ENCODE measurements around the gene YAF2. TPM values are rescaled to one million over a fixed set of nuclear protein-coding genes. Genes with fewer than 3 reads are reported as not detected.

The YAF2 gene
- total and polyA plus RNA-seq, 2 of the 13 experiments (the other 11 are each of a cell fraction or from before 2014, with no cell fraction given) = 8.4 to 11.7 TPM

DNA sequence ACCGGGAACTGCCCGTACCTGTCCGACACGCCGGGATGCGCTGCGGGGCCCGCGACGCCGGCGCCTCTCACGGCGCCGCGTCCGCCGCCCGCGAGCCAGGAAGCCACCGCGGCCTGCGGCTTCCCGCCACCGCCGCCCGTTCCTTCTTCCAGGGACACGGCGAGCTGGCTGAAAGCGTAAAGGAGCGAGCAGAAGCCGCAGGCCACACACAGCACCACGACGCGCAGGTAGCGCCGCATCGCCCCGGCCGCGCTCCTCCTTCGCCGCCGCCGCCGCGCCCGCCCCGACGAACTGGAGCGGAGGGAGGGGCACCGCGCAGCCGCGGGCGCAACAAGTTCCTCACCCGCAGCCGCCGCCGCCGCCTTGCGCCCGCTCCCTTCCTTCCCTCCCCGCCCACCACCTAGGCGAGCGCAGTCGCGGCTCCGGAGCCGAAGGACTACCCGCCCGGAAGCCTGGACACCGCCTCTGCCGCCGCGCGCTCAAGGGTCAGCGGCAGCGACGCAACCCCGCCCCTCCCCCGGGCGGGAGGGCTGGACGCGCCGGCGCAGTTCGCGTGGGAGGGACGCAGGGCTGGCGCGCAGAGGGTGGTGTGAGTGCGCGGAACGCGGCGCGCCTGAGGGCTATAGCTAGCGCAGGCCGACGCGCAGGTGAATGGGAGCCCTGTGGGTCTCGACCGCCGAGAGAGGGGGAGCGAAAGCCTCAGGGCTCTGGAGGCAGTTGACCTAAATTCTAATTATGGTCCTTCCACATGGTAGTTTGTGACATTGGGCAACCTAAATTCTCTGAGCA, 93.4 kb downstream of the YAF2 start, which contains the start of gene GXYLT1 (continued):
- TF ChIP-seq ZNF556 (CRISPR knock-in tag; IDR thresholded peaks at IDR 0.05; ENCODE audit: borderline replicate concordance) = peak; percentile 79
- TF ChIP-seq, protein P1, sequence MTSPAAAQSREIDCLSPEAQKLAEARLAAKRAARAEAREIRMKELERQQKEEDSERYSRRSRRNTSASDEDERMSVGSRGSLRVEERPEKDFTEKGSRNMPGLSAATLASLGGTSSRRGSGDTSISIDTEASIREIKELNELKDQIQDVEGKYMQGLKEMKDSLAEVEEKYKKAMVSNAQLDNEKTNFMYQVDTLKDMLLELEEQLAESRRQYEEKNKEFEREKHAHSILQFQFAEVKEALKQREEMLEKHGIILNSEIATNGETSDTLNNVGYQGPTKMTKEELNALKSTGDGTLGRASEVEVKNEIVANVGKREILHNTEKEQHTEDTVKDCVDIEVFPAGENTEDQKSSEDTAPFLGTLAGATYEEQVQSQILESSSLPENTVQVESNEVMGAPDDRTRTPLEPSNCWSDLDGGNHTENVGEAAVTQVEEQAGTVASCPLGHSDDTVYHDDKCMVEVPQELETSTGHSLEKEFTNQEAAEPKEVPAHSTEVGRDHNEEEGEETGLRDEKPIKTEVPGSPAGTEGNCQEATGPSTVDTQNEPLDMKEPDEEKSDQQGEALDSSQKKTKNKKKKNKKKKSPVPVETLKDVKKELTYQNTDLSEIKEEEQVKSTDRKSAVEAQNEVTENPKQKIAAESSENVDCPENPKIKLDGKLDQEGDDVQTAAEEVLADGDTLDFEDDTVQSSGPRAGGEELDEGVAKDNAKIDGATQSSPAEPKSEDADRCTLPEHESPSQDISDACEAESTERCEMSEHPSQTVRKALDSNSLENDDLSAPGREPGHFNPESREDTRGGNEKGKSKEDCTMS (CRISPR knock-in tag; conservative IDR thresholded peaks at IDR 0.05) = no peak
- 0 out of 2 replicates have a peak, but pooled peaks have one; percentile 48 for TF ChIP-seq KLF13 (CRISPR knock-in tag; IDR thresholded peaks at IDR 0.05)
- no peak for TF ChIP-seq SMAD3 (CRISPR knock-in tag; IDR thresholded peaks at IDR 0.05)
- TF ChIP-seq, protein P2, sequence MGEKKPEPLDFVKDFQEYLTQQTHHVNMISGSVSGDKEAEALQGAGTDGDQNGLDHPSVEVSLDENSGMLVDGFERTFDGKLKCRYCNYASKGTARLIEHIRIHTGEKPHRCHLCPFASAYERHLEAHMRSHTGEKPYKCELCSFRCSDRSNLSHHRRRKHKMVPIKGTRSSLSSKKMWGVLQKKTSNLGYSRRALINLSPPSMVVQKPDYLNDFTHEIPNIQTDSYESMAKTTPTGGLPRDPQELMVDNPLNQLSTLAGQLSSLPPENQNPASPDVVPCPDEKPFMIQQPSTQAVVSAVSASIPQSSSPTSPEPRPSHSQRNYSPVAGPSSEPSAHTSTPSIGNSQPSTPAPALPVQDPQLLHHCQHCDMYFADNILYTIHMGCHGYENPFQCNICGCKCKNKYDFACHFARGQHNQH (CRISPR knock-in tag; IDR thresholded peaks at IDR 0.05) = peak; percentile 64; the same call in 1 of the 2 replicates
- TF ChIP-seq RARA (CRISPR knock-in tag; IDR thresholded peaks at IDR 0.05) = peak; percentile 74
- peak; percentile 34; the same call in 1 of the 2 replicates for TF ChIP-seq ZZZ3 (CRISPR knock-in tag; IDR thresholded peaks at IDR 0.05; ENCODE audit: borderline replicate concordance)
- TF ChIP-seq SOX13 (IDR thresholded peaks at IDR 0.05) = no peak
- TF ChIP-seq SOX13 (CRISPR knock-in tag; conservative IDR thresholded peaks at IDR 0.05 in 1 of 2, IDR thresholded peaks at IDR 0.05 in 1 of 2) = no peak; a peak in 1 of 4 replicates
- 0 out of 2 replicates have a peak, but pooled peaks have one; percentile 33 for TF ChIP-seq TOPORS (CRISPR knock-in tag; IDR thresholded peaks at IDR 0.05)
- TF ChIP-seq, protein P3, sequence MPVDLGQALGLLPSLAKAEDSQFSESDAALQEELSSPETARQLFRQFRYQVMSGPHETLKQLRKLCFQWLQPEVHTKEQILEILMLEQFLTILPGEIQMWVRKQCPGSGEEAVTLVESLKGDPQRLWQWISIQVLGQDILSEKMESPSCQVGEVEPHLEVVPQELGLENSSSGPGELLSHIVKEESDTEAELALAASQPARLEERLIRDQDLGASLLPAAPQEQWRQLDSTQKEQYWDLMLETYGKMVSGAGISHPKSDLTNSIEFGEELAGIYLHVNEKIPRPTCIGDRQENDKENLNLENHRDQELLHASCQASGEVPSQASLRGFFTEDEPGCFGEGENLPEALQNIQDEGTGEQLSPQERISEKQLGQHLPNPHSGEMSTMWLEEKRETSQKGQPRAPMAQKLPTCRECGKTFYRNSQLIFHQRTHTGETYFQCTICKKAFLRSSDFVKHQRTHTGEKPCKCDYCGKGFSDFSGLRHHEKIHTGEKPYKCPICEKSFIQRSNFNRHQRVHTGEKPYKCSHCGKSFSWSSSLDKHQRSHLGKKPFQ (CRISPR knock-in tag; IDR thresholded peaks at IDR 0.05; ENCODE audit: insufficient replicate concordance) = peak; percentile 97
- 0 out of 2 replicates have a peak, but pooled peaks have one; percentile 88 for TF ChIP-seq NCOA1 (CRISPR knock-in tag; IDR thresholded peaks at IDR 0.05)
- peak; percentile 83; the same call in 1 of the 2 replicates for TF ChIP-seq ZNF724P (CRISPR knock-in tag; IDR thresholded peaks at IDR 0.05; ENCODE audit: borderline replicate concordance)
- TF ChIP-seq, protein P4, sequence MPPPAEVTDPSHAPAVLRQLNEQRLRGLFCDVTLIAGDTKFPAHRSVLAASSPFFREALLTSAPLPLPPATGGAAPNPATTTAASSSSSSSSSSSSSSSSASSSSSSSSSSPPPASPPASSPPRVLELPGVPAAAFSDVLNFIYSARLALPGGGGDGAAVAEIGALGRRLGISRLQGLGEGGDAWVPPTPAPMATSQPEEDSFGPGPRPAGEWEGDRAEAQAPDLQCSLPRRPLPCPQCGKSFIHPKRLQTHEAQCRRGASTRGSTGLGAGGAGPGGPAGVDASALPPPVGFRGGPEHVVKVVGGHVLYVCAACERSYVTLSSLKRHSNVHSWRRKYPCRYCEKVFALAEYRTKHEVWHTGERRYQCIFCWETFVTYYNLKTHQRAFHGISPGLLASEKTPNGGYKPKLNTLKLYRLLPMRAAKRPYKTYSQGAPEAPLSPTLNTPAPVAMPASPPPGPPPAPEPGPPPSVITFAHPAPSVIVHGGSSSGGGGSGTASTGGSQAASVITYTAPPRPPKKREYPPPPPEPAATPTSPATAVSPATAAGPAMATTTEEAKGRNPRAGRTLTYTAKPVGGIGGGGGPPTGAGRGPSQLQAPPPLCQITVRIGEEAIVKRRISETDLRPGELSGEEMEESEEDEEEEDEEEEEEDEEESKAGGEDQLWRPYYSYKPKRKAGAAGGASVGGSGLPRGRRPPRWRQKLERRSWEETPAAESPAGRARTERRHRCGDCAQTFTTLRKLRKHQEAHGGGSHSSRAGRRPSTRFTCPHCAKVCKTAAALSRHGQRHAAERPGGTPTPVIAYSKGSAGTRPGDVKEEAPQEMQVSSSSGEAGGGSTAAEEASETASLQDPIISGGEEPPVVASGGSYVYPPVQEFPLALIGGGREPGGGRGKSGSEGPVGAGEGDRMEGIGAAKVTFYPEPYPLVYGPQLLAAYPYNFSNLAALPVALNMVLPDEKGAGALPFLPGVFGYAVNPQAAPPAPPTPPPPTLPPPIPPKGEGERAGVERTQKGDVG (CRISPR knock-in tag; IDR thresholded peaks at IDR 0.05; ENCODE audit: borderline replicate concordance) = no peak
- TF ChIP-seq, protein P5, sequence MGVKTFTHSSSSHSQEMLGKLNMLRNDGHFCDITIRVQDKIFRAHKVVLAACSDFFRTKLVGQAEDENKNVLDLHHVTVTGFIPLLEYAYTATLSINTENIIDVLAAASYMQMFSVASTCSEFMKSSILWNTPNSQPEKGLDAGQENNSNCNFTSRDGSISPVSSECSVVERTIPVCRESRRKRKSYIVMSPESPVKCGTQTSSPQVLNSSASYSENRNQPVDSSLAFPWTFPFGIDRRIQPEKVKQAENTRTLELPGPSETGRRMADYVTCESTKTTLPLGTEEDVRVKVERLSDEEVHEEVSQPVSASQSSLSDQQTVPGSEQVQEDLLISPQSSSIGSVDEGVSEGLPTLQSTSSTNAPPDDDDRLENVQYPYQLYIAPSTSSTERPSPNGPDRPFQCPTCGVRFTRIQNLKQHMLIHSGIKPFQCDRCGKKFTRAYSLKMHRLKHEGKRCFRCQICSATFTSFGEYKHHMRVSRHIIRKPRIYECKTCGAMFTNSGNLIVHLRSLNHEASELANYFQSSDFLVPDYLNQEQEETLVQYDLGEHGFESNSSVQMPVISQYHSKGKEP (CRISPR knock-in tag; IDR thresholded peaks at IDR 0.05) = no peak
- no peak for TF ChIP-seq SIX1 (CRISPR knock-in tag; IDR thresholded peaks at IDR 0.05; ENCODE audit: borderline replicate concordance)
- TF ChIP-seq PAX8 (CRISPR knock-in tag; IDR thresholded peaks at IDR 0.05; ENCODE audit: borderline replicate concordance) = peak; percentile 20; the same call in 1 of the 2 replicates
- TF ChIP-seq SYNCRIP (IDR thresholded peaks at IDR 0.05; ENCODE audit: insufficient read depth, low read depth, low read length) = no peak

All from HepG2 (cell line).